ENCODE data around the gene FAM117B. TPM values are rescaled to one million over a fixed set of nuclear protein-coding genes. Genes with fewer than 3 reads are reported as not detected.

FAM117B gene
- total RNA-seq, 1 donor from 2014 or later = 7.2 TPM

DNA sequence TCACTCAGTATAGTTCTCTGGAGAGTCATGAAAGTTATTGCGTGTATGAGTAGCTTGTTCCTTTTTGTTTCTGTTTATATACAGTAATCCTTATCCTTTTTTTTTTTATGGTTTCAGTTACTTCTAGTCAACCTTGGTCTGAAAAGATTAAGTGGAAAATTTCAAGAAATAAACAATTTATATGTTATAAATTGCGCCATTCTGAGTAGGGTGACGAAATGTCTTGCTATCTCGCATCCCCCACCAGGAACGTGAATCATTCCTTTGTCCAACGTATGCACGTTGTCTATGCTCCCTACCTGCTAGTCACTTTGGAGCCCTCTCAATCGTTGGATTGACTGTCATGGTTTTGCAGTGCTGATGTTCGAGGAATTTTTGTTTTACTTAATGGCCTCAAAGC lies 60.4 kb downstream of the FAM117B start:
- Mint-ChIP-seq H3K4me3 (ENCODE audit: unreplicated experiment) (no peak overlapping the region), H3K36me3 (ENCODE audit: low read depth, unreplicated experiment) (no peaks in the 10 kb centered on the region), H3K27me3 (ENCODE audit: low read depth, unreplicated experiment) (no peaks in the 10 kb centered on the region), H3K27ac (ENCODE audit: unreplicated experiment) (no peak overlapping the region), H3K9me3 (ENCODE audit: unreplicated experiment) (no peaks in the 10 kb centered on the region), H3K4me1 (ENCODE audit: low read depth, unreplicated experiment) (peaks cover 6% of the 10 kb centered on the region)
- no peak overlapping the region for H2AFZ ChIP-seq (ENCODE audit: low read depth, low read length)
- no peaks in the 10 kb centered on the region for H4K20me1 ChIP-seq (ENCODE audit: insufficient read depth, low read length)
- FAIRE-seq = no peak
- H3K9ac ChIP-seq (ENCODE audit: low read length) = no peak overlapping the region
- no peak overlapping the region for H3K4me2 ChIP-seq (ENCODE audit: low read length)
- no peaks in the 10 kb centered on the region for H3K9me3 ChIP-seq (ENCODE audit: insufficient read depth, low read depth, low read length)
- H3K36me3 ChIP-seq (ENCODE audit: insufficient read depth, low read length) = no peaks in the 10 kb centered on the region
- no peaks in the 10 kb centered on the region for H3K4me1 ChIP-seq (ENCODE audit: insufficient read depth, low read length)
- DNase-seq (ENCODE audit: low read depth) = no peak
- H3K4me3 ChIP-seq (ENCODE audit: insufficient read depth, low read depth, low read length) = no peak overlapping the region
- no peaks in the 10 kb centered on the region for H3K79me2 ChIP-seq (ENCODE audit: insufficient read depth, low read length)
- no peak for TF ChIP-seq EZH2 (IDR thresholded peaks at IDR 0.05; ENCODE audit: insufficient read depth, low read length)
- H3K27ac ChIP-seq (ENCODE audit: low read depth, low read length) = no peak overlapping the region
- H3K27me3 ChIP-seq (ENCODE audit: insufficient read depth, low read length) = no peaks in the 10 kb centered on the region

DNA sequence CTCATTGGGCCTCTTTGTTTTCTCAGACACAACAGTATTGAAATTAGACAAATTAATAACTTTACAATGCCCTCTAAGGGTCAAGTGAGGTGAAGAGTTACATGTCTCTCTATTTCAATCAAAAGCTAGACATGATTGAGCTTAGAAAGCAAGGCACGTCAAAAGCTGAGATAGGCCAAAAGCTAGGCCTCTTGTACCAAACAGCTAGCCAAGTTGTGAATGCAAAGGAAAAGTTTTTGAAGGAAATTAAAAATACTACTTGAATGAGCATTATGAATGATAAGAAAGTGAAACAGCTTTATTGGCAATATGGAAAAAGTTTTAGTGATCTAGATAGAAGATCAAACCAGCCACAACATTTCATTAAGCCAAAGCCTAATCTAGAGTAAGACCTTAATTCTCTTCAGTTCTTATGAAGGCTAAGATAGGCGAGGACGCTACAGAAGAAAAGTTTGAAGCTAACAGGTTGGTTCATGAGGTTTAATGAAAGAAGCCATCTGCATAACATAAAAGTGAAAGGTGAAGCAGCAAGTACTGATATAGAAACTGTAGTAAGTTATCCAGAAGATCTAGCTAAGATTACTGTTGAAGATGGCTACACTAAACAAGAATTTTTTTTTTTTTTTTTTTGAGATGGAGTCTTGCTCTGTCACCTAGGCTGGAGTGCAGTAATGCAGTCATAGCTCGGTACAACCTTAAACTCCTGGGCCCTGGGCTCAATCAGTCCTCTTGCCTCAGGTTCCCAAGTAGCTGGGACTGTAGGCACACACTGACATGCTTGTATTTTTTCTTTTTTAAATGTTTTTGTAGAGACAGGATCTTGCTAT lies 65.5 kb downstream of the FAM117B start:
- Mint-ChIP-seq H3K27me3 (ENCODE audit: low read depth, unreplicated experiment) (no peaks in the 10 kb centered on the region), H3K4me3 (ENCODE audit: unreplicated experiment) (no peak overlapping the region)
- no peak for FAIRE-seq

DNA sequence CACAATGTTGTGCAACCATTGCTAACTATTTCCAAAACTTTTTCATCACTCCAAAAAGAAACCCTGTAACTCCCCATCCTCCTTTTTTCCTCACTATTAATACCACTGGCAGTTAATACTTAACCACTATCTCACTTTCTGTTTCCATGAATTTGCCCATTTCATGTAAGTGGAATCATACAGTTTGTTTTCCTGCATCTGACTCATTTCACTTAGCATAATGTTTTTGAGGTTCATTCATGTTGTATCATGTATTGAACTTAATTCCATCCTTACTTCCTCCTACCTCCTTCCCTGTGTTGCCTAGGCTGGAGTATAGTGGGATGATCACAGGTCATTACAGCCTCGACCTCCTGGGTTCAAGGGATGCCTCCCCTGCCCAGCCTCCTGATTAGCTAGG lies 68.3 kb downstream of the FAM117B start:
- H3K4me2 ChIP-seq (ENCODE audit: low read length) = no peak overlapping the region
- DNase-seq (ENCODE audit: low read depth) = peak; percentile 3
- TF ChIP-seq, protein P1, sequence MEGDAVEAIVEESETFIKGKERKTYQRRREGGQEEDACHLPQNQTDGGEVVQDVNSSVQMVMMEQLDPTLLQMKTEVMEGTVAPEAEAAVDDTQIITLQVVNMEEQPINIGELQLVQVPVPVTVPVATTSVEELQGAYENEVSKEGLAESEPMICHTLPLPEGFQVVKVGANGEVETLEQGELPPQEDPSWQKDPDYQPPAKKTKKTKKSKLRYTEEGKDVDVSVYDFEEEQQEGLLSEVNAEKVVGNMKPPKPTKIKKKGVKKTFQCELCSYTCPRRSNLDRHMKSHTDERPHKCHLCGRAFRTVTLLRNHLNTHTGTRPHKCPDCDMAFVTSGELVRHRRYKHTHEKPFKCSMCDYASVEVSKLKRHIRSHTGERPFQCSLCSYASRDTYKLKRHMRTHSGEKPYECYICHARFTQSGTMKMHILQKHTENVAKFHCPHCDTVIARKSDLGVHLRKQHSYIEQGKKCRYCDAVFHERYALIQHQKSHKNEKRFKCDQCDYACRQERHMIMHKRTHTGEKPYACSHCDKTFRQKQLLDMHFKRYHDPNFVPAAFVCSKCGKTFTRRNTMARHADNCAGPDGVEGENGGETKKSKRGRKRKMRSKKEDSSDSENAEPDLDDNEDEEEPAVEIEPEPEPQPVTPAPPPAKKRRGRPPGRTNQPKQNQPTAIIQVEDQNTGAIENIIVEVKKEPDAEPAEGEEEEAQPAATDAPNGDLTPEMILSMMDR (IDR thresholded peaks at IDR 0.05; ENCODE audit: insufficient read depth, low read depth, low read length) = no peak
- no peak for TF ChIP-seq EZH2 (IDR thresholded peaks at IDR 0.05; ENCODE audit: insufficient read depth, low read length)
- H3K4me3 Mint-ChIP-seq (ENCODE audit: unreplicated experiment) = no peak overlapping the region
- no peaks in the 10 kb centered on the region for H3K4me1 ChIP-seq (ENCODE audit: insufficient read depth, low read length)
- H3K27ac Mint-ChIP-seq (ENCODE audit: unreplicated experiment) = no peak overlapping the region
- H3K36me3 Mint-ChIP-seq (ENCODE audit: low read depth, unreplicated experiment) = peaks cover 4% of the 10 kb centered on the region
- no peaks in the 10 kb centered on the region for H3K9me3 ChIP-seq (ENCODE audit: insufficient read depth, low read depth, low read length)
- H3K79me2 ChIP-seq (ENCODE audit: insufficient read depth, low read length) = no peaks in the 10 kb centered on the region
- no peaks in the 10 kb centered on the region for H4K20me1 ChIP-seq (ENCODE audit: insufficient read depth, low read length)
- H3K27me3 ChIP-seq (ENCODE audit: insufficient read depth, low read length) = no peaks in the 10 kb centered on the region
- H2AFZ ChIP-seq (ENCODE audit: low read depth, low read length) = no peak overlapping the region
- H3K27me3 Mint-ChIP-seq (ENCODE audit: low read depth, unreplicated experiment) = no peaks in the 10 kb centered on the region
- H3K9ac ChIP-seq (ENCODE audit: low read length) = no peak overlapping the region
- no peak overlapping the region for H3K4me3 ChIP-seq (ENCODE audit: insufficient read depth, low read depth, low read length)
- no peaks in the 10 kb centered on the region for H3K9me3 Mint-ChIP-seq (ENCODE audit: unreplicated experiment)
- no peak for FAIRE-seq
- no peak overlapping the region for H3K27ac ChIP-seq (ENCODE audit: low read depth, low read length)
- no peaks in the 10 kb centered on the region for H3K36me3 ChIP-seq (ENCODE audit: insufficient read depth, low read length)
- no peaks in the 10 kb centered on the region for H3K4me1 Mint-ChIP-seq (ENCODE audit: low read depth, unreplicated experiment)

More for the DNA sequence above, 65.5 kb downstream of the FAM117B start:
- H3K36me3 ChIP-seq (ENCODE audit: insufficient read depth, low read length) = no peaks in the 10 kb centered on the region
- no peaks in the 10 kb centered on the region for H3K27me3 ChIP-seq (ENCODE audit: insufficient read depth, low read length)
- no peaks in the 10 kb centered on the region for H3K9me3 Mint-ChIP-seq (ENCODE audit: unreplicated experiment)
- no peak overlapping the region for H3K4me3 ChIP-seq (ENCODE audit: insufficient read depth, low read depth, low read length)
- no peak for TF ChIP-seq EZH2 (IDR thresholded peaks at IDR 0.05; ENCODE audit: insufficient read depth, low read length)
- TF ChIP-seq, protein P1 (IDR thresholded peaks at IDR 0.05; ENCODE audit: insufficient read depth, low read depth, low read length) = no peak
- H3K4me1 Mint-ChIP-seq (ENCODE audit: low read depth, unreplicated experiment) = no peaks in the 10 kb centered on the region
- no peaks in the 10 kb centered on the region for H3K4me1 ChIP-seq (ENCODE audit: insufficient read depth, low read length)
- no peak overlapping the region for H3K4me2 ChIP-seq (ENCODE audit: low read length)
- H3K9ac ChIP-seq (ENCODE audit: low read length) = no peak overlapping the region
- no peaks in the 10 kb centered on the region for H3K79me2 ChIP-seq (ENCODE audit: insufficient read depth, low read length)
- H2AFZ ChIP-seq (ENCODE audit: low read depth, low read length) = no peak overlapping the region
- peaks cover 4% of the 10 kb centered on the region for H3K36me3 Mint-ChIP-seq (ENCODE audit: low read depth, unreplicated experiment)
- no peaks in the 10 kb centered on the region for H3K9me3 ChIP-seq (ENCODE audit: insufficient read depth, low read depth, low read length)
- no peak overlapping the region for H3K27ac Mint-ChIP-seq (ENCODE audit: unreplicated experiment)
- H4K20me1 ChIP-seq (ENCODE audit: insufficient read depth, low read length) = no peaks in the 10 kb centered on the region
- no peak for DNase-seq (ENCODE audit: low read depth)
- H3K27ac ChIP-seq (ENCODE audit: low read depth, low read length) = no peak overlapping the region
